Measurements from ENCODE around the gene NR4A1.

- TF ChIP-seq CTCF (IDR thresholded peaks at IDR 0.05; ENCODE audit: poor library complexity, severe bottlenecking): no peak
- TF ChIP-seq, protein P1, sequence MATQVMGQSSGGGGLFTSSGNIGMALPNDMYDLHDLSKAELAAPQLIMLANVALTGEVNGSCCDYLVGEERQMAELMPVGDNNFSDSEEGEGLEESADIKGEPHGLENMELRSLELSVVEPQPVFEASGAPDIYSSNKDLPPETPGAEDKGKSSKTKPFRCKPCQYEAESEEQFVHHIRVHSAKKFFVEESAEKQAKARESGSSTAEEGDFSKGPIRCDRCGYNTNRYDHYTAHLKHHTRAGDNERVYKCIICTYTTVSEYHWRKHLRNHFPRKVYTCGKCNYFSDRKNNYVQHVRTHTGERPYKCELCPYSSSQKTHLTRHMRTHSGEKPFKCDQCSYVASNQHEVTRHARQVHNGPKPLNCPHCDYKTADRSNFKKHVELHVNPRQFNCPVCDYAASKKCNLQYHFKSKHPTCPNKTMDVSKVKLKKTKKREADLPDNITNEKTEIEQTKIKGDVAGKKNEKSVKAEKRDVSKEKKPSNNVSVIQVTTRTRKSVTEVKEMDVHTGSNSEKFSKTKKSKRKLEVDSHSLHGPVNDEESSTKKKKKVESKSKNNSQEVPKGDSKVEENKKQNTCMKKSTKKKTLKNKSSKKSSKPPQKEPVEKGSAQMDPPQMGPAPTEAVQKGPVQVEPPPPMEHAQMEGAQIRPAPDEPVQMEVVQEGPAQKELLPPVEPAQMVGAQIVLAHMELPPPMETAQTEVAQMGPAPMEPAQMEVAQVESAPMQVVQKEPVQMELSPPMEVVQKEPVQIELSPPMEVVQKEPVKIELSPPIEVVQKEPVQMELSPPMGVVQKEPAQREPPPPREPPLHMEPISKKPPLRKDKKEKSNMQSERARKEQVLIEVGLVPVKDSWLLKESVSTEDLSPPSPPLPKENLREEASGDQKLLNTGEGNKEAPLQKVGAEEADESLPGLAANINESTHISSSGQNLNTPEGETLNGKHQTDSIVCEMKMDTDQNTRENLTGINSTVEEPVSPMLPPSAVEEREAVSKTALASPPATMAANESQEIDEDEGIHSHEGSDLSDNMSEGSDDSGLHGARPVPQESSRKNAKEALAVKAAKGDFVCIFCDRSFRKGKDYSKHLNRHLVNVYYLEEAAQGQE (IDR thresholded peaks at IDR 0.05; ENCODE audit: borderline replicate concordance): no peak
- no peak for TF ChIP-seq TAF1 (IDR thresholded peaks at IDR 0.05; ENCODE audit: low read depth)
- TF ChIP-seq EZH2 (IDR thresholded peaks at IDR 0.05; ENCODE audit: borderline replicate concordance, insufficient read depth, low read length, poor library complexity, severe bottlenecking): no peak
Measured at GRCh38 chr12:52091869-52092268, 40.6 kb downstream of the NR4A1 start.

All from neural cell (in vitro differentiated cells).